GM19455 (cell line): Measurements from ENCODE around the gene ANKFY1.
"Not testable (repeated sequence)": the region's sequence is repeated elsewhere in the genome, so short reads cannot be mapped to it uniquely, and the experiment has no call there.

Experiments
- ATAC-seq: cut with Tn5 transposase; IDR thresholded peaks from one replicate; pipeline ENCODE4 v1.9.1; 2021; ENCODE audit not compliant: unreplicated experiment

Gene ANKFY1

GRCh38 chr17:4221163-4221562 lies 42.6 kb downstream of the ANKFY1 start:
- ATAC-seq = no peak

- no peak for ATAC-seq
These were observed 43.1 kb downstream of the ANKFY1 start for GRCh38 chr17:4220655-4221054.

GRCh38 chr17:4219241-4219640 lies 44.5 kb downstream of the ANKFY1 start:
- ATAC-seq = no peak

- no peak for ATAC-seq
These were observed 47.8 kb downstream of the ANKFY1 start for GRCh38 chr17:4215882-4216570.

GRCh38 chr17:4214157-4214556 lies 49.6 kb downstream of the ANKFY1 start:
- ATAC-seq = no peak

- no peak for ATAC-seq
These were observed 54.2 kb downstream of the ANKFY1 start for GRCh38 chr17:4209611-4210010.

GRCh38 chr17:4208238-4208637 lies 55.5 kb downstream of the ANKFY1 start:
- ATAC-seq = no peak

GRCh38 chr17:4206962-4207361 lies 56.8 kb downstream of the ANKFY1 start:
- no peak for ATAC-seq

GRCh38 chr17:4205917-4206316 lies 57.9 kb downstream of the ANKFY1 start:
- no peak for ATAC-seq

GRCh38 chr17:4204710-4205173 lies 59.0 kb downstream of the ANKFY1 start:
- no peak for ATAC-seq

GRCh38 chr17:4204190-4204589 lies 59.6 kb downstream of the ANKFY1 start:
- no peak for ATAC-seq

GRCh38 chr17:4201226-4201625 lies 62.6 kb downstream of the ANKFY1 start:
- ATAC-seq = no peak

GRCh38 chr17:4199818-4200402 lies 63.9 kb downstream of the ANKFY1 start:
- ATAC-seq = no peak

GRCh38 chr17:4198995-4199394 lies 64.8 kb downstream of the ANKFY1 start:
- no peak for ATAC-seq

GRCh38 chr17:4195306-4195705 lies 68.5 kb downstream of the ANKFY1 start:
- ATAC-seq = no peak

GRCh38 chr17:4194796-4195195 lies 69.0 kb downstream of the ANKFY1 start:
- no peak for ATAC-seq

- ATAC-seq = not testable (repeated sequence)
These were observed 73.0 kb downstream of the ANKFY1 start for GRCh38 chr17:4190791-4191190.

GRCh38 chr17:4189280-4189679 lies 74.5 kb downstream of the ANKFY1 start:
- ATAC-seq = no peak

- ATAC-seq = no peak
These were observed 75.7 kb downstream of the ANKFY1 start for GRCh38 chr17:4188076-4188475.

GRCh38 chr17:4187076-4187475 lies 76.7 kb downstream of the ANKFY1 start:
- ATAC-seq = no peak

- ATAC-seq = no peak
These were observed 77.4 kb downstream of the ANKFY1 start for GRCh38 chr17:4186357-4186881.

GRCh38 chr17:4185656-4186055 lies 78.1 kb downstream of the ANKFY1 start:
- ATAC-seq = no peak

GRCh38 chr17:4184811-4185210 lies 79.0 kb downstream of the ANKFY1 start:
- no peak for ATAC-seq
